Spleen (tissue), 7 donors: ENCODE data around the gene PALMD.

Experiments
- CTCF ChIP-seq, 11 experiments: fragments of 200-600 bp in 7 of 11; fragments of 450-650 bp in 4 of 11; sonication (generic) in 4 of 11; IDR thresholded peaks in 8 of 11; conservative IDR thresholded peaks in 3 of 11; 1 replicate in 7 of 11; 2 replicates in 4 of 11; pipeline versions ENCODE4 v1.4.0 to v1.8.0; 2016 to 2021; ENCODE audit warnings: antibody characterized with exemption in 11 of 11, inconsistent platforms in 4 of 11, mild to moderate bottlenecking in 1 of 11
- POLR2A ChIP-seq, 3 donors: fragments of 450-650 bp; IDR thresholded peaks; one replicate each; pipeline ENCODE4 v1.5.1; 2017; ENCODE audit warnings: antibody characterized with exemption in 3 of 3, mild to moderate bottlenecking in 1 of 3
- POLR2AphosphoS5 ChIP-seq, 3 donors: sonication (generic); formaldehyde crosslinking; IDR thresholded peaks; one replicate each; pipeline ENCODE4 v1.5.1; 2017; ENCODE audit warnings: antibody characterized with exemption in 3 of 3
- donor health status: DM: no; HTN: no; CAD: no; lungs with moderate emphysema.
- donor health status: DM: no; HTN: no; CAD: no.
- donor health status: DM: no; HTN: no; CAD: no.

DNA sequence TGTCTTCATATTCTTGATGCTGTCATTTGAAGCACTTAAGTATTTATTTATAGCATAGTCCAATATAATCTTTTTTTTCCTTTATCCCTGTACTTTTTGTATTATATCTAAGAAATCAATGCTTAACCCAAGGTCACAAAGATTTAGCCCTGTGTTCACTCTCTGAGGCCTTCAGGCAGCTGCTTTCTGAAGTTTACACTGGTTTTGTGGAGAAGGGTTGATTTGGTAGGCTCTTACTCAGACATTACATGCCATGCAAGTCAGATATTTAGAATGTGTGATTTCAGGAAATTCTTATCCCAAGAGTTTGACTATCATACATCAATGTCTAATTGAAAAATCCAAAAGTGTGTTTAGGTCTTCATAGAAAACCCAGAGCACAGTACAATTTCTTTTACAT lies 56.3 kb downstream of the PALMD start:
- TF ChIP-seq CTCF (IDR thresholded peaks at IDR 0.05 in 8 of 11, conservative IDR thresholded peaks at IDR 0.05 in 3 of 11) (no peak), POLR2A (IDR thresholded peaks at IDR 0.05) (no peak), POLR2AphosphoS5 (IDR thresholded peaks at IDR 0.05) (no peak)
